Upper lobe of left lung (tissue), 4 donors: Measurements from ENCODE around the gene FUT4.

Experiments used
- POLR2A ChIP-seq, 4 donors: fragments of 450-650 bp; IDR thresholded peaks; one replicate each; pipeline ENCODE4 v1.5.1; 2016 to 2017; ENCODE audit warnings: antibody characterized with exemption in 4 of 4, mild to moderate bottlenecking in 2 of 4
- POLR2AphosphoS5 ChIP-seq, 2 donors: sonication (generic); formaldehyde crosslinking; IDR thresholded peaks; one replicate each; pipeline ENCODE4 v1.5.1; 2017; ENCODE audit warnings: antibody characterized with exemption in 2 of 2
- TF ChIP-seq, protein P1 (sequence below), 6 experiments: fragments of 450-650 bp in 4 of 6; fragments of 200-600 bp in 2 of 6; sonication (generic) in 2 of 6; IDR thresholded peaks; one replicate each; pipeline ENCODE4 v1.5.1; 2016 to 2019; ENCODE audit warnings: antibody characterized with exemption in 6 of 6

DNA sequence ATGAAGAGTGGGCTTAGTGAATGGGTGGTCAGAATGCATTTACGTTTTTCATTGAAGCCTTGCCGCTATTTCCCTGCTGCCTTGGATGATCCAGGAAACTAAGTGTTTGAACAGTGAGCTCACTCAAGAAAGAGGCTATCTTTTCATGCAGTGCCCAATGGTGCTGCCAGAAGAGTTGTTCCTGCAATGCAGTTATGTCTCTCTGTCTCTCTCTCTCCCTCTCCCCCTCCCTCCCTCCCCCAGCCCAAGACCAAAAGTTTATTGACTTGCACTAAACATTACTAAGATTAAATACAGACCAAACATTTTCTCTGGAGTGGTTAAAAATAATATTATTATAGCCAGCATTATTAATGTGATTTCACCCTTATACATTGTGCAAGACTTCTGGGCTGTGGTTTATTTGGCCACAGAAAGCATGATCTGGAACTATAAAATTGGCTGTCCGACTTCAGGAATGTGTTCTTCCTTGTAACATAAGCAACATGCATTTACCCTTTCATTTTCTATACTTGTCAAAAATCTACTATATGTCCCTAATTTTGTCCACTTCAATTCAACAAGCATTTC, 6.6 kb upstream of the FUT4 start:
- TF ChIP-seq, protein P1, sequence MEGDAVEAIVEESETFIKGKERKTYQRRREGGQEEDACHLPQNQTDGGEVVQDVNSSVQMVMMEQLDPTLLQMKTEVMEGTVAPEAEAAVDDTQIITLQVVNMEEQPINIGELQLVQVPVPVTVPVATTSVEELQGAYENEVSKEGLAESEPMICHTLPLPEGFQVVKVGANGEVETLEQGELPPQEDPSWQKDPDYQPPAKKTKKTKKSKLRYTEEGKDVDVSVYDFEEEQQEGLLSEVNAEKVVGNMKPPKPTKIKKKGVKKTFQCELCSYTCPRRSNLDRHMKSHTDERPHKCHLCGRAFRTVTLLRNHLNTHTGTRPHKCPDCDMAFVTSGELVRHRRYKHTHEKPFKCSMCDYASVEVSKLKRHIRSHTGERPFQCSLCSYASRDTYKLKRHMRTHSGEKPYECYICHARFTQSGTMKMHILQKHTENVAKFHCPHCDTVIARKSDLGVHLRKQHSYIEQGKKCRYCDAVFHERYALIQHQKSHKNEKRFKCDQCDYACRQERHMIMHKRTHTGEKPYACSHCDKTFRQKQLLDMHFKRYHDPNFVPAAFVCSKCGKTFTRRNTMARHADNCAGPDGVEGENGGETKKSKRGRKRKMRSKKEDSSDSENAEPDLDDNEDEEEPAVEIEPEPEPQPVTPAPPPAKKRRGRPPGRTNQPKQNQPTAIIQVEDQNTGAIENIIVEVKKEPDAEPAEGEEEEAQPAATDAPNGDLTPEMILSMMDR (IDR thresholded peaks at IDR 0.05) = no peak
- TF ChIP-seq POLR2AphosphoS5 (IDR thresholded peaks at IDR 0.05) = no peak
- TF ChIP-seq POLR2A (IDR thresholded peaks at IDR 0.05) = no peak
